ENCODE data around the gene LRRTM3. TPM values are rescaled to one million over a fixed set of nuclear protein-coding genes. Genes with fewer than 3 reads are reported as not detected.

The LRRTM3 gene
- total RNA-seq, 1 donor from 2014 or later = not detected

DNA sequence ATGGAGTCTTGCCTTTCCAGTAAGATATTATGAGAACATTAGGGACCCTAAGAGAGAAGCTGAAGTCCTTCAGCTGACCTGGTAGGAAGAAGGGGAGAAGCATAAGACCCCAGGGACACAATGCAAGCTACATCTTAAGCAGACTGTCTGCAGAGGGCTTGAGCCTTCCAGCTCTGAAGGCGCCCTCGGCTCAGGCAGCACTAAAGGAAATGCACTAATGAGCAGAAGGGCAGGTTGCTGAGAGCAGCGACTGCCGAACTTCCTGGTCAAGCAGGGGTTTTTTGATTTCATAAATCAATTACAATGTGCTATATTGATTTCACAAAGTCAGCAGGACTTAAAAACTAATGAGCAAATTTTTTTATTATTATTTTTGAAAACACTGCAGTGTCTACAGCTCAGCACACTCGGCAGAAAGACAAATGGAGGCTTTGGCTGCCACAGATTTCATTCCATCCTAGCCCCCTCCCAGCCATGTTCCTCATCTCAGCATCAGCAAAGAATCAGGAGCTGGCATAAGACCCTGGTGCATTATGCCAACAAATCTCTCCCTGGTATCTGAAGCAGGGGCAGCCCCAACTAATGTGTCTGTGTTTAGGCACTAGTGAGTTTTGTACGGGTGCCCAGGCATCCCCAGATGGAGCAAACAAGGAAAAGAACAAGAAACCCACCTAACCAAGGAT lies 57.1 kb downstream of the LRRTM3 start:
- H3K36me3 ChIP-seq (ENCODE audit: control insufficient read depth, insufficient read depth, low read length) = no peaks in the 10 kb centered on the region
- TF ChIP-seq, protein P1, sequence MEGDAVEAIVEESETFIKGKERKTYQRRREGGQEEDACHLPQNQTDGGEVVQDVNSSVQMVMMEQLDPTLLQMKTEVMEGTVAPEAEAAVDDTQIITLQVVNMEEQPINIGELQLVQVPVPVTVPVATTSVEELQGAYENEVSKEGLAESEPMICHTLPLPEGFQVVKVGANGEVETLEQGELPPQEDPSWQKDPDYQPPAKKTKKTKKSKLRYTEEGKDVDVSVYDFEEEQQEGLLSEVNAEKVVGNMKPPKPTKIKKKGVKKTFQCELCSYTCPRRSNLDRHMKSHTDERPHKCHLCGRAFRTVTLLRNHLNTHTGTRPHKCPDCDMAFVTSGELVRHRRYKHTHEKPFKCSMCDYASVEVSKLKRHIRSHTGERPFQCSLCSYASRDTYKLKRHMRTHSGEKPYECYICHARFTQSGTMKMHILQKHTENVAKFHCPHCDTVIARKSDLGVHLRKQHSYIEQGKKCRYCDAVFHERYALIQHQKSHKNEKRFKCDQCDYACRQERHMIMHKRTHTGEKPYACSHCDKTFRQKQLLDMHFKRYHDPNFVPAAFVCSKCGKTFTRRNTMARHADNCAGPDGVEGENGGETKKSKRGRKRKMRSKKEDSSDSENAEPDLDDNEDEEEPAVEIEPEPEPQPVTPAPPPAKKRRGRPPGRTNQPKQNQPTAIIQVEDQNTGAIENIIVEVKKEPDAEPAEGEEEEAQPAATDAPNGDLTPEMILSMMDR (IDR thresholded peaks at IDR 0.05; ENCODE audit: insufficient read depth, low read length, poor library complexity, severe bottlenecking) = no peak
- H3K27me3 ChIP-seq (ENCODE audit: control insufficient read depth, insufficient read depth, low read length) = no peaks in the 10 kb centered on the region
- no peak overlapping the region for H3K4me3 ChIP-seq (ENCODE audit: low read depth, low read length)
- DNase-seq (ENCODE audit: low read depth) = no peak

DNA sequence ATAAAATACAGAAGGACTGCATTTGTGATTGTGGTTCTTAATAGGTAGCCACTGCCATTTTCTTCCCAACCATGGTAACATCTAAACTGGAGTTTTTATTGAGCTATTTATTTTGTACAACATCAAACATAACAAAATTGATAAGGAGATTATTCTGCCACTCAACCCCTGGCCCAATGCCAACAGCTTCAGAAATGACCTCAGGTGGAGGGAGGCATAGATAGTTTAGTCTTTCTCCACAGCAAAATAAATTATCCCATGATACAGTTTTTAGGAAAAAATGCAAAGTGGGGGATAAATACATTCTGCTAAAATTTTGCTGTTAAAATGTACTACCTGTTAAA lies 57.6 kb downstream of the LRRTM3 start:
- no peak for DNase-seq (ENCODE audit: low read depth)
- TF ChIP-seq, protein P1 (IDR thresholded peaks at IDR 0.05; ENCODE audit: insufficient read depth, low read length, poor library complexity, severe bottlenecking) = no peak
- Histone ChIP-seq H3K36me3 (ENCODE audit: control insufficient read depth, insufficient read depth, low read length) (no peaks in the 10 kb centered on the region), H3K27me3 (ENCODE audit: control insufficient read depth, insufficient read depth, low read length) (no peaks in the 10 kb centered on the region), H3K4me3 (ENCODE audit: low read depth, low read length) (no peak overlapping the region)

DNA sequence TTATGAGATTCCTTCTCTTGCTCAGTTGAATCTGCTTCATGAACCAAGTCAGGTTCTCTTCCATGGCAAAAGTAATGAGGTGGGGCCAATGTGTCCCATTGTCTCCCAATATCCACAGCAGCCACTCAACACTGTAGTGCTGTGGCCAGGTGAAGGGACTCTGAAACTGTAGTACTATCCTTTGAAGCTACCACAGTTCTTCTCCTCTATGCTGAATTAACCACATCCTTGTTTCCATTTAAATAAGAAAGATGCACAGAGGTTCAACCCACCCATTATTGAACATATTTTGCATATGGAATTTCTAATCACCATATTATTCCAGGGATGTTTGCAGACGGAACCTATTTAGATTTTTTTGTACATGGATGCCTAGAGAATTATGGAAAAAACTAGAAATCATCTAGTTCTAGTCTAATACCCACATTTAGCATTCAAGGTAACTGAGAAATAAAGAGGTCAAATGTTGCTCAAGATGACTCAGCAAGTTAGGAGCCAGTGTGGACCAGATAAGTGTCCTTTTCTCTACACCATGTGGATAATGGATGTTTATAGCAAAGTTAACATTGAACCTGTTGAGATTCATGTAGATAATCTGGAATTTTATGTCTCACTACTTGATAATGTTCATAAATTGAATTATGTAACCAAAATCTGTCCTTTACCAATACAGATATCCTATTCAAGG lies 64.5 kb downstream of the LRRTM3 start:
- Histone ChIP-seq H3K4me3 (ENCODE audit: low read depth, low read length) (no peak overlapping the region), H3K36me3 (ENCODE audit: control insufficient read depth, insufficient read depth, low read length) (no peaks in the 10 kb centered on the region), H3K27me3 (ENCODE audit: control insufficient read depth, insufficient read depth, low read length) (no peaks in the 10 kb centered on the region)
- DNase-seq (ENCODE audit: low read depth) = no peak
- TF ChIP-seq, protein P1 (IDR thresholded peaks at IDR 0.05; ENCODE audit: insufficient read depth, low read length, poor library complexity, severe bottlenecking) = no peak

DNA sequence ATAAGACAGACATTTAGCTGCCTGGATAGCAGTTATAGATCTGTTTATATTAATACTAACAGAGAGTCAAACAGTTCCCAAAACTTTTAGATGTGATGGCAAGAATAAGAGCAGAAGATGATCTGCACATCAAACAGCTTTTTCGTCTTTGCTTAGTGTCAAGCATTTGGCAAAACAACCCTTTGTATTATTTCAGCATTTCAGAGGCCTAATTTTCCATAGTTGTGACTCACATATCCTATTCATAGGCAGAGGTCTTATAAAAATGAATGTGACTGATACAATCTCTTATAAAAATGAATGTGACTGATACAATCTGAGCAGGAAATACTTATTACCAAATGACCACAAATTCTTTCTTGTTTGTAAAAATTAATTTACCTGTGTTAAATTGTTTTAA lies 71.2 kb downstream of the LRRTM3 start:
- no peak for DNase-seq (ENCODE audit: low read depth)
- TF ChIP-seq, protein P1 (IDR thresholded peaks at IDR 0.05; ENCODE audit: insufficient read depth, low read length, poor library complexity, severe bottlenecking) = no peak
- H3K4me3 ChIP-seq (ENCODE audit: low read depth, low read length) = no peak overlapping the region
- H3K36me3 ChIP-seq (ENCODE audit: control insufficient read depth, insufficient read depth, low read length) = no peaks in the 10 kb centered on the region
- no peaks in the 10 kb centered on the region for H3K27me3 ChIP-seq (ENCODE audit: control insufficient read depth, insufficient read depth, low read length)

DNA sequence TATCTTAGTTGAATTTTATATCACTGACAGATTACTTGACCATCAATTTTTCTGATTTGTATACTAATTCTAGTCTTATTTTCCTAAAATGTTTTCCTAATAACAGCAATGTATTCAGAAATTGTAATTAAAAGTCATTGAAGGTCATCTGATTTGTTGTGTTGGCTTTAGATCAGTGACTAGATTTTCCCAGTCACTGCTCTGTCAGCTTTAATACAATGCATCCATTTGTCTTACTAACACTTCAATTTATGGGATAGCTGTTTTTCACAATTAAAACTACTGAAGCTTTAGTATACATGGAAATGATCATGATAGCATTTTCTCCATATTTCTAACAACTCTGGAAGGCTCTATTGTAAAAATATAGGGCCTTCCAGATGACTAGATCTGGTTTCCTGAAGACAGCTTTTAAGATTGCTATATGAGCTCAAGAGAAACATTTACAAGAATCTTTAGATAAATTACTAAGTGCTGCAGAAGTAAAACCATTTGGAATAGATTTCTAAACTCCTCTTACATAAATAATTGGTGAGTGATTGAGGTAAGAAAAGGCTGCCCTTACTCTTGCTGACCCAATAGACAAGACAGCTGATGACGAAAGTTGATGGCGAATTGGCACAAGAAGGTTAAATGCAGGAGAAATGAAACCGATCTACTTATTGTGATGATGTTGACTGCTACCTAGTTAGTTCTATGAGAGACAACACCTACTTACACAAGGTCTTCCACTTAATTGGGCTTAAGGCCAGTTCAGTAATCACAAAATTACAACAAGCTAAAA lies 74.1 kb downstream of the LRRTM3 start:
- TF ChIP-seq, protein P1 (IDR thresholded peaks at IDR 0.05; ENCODE audit: insufficient read depth, low read length, poor library complexity, severe bottlenecking) = no peak
- no peak for DNase-seq (ENCODE audit: low read depth)

More for the DNA sequence above, 74.1 kb downstream of the LRRTM3 start:
- H3K36me3 ChIP-seq (ENCODE audit: control insufficient read depth, insufficient read depth, low read length) = no peaks in the 10 kb centered on the region
- H3K27me3 ChIP-seq (ENCODE audit: control insufficient read depth, insufficient read depth, low read length) = no peaks in the 10 kb centered on the region
- no peak overlapping the region for H3K4me3 ChIP-seq (ENCODE audit: low read depth, low read length)
